Measurements from ENCODE around the gene BHLHA15. TPM values are rescaled to one million over a fixed set of nuclear protein-coding genes. Genes with fewer than 3 reads are reported as not detected.

The BHLHA15 gene
- polyA plus RNA-seq, 3 donors: not detected

DNA sequence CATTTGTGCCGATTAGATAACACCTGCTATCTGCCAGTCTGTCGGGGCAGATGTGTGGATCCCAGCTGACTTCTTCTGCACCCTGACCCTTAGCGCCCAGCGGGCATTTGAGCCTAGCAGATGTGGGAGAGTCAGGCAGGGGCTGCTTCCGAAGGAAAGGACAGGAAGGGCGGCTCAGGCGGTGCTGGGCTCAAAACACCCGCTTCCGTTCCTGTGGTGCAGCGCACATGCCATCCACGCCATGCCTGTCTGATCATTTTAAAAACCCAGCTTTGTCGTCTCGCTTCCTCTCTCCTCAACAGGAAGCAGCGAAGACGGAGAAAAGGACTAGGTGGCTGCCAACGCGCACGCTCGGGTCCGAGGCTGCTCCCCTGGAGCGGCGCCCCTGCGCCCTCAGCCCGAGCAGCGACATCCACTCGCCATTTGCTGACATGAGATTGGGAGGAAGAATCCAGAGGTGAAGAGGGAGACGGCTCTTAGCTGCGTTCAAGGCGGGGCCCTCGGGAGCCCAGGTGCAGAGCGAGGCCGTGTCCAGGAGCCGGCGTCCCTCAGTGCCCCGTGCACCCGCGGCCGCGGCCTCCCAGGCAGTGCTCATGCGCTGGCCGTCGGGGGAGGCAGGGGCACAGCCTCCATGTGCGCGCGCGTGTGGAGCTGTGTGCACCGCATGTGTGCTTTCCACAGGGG lies 5.9 kb upstream of the BHLHA15 start:
- Mint-ChIP-seq H3K9me3 (peaks cover 0 to 10% (median 5%) of the 10 kb centered on the region in 7 donors), H3K36me3 (peaks cover 65 to 76% of the 10 kb centered on the region in 2 donors), H3K4me1 (peaks cover 12% of the 10 kb centered on the region), H3K27me3 (ENCODE audit: low read depth in 3 of 3) (peaks cover 23 to 40% (median 23%) of the 10 kb centered on the region in 3 donors), H3K4me3 (no peak overlapping the region), H3K27ac (no peak overlapping the region)
- H4K20me1 ChIP-seq (ENCODE audit: insufficient read depth, low read length): peaks cover 44% of the 10 kb centered on the region
- no peaks in the 10 kb centered on the region for H3K9me3 ChIP-seq (replicated peaks in 1 of 2; ENCODE audit: control insufficient read depth in 1 of 2, insufficient read depth in 1 of 2, low read length in 2 of 2)
- H2AFZ ChIP-seq (ENCODE audit: insufficient read depth, low read depth, low read length, poor library complexity, severe bottlenecking): no peak overlapping the region
- H3K27ac ChIP-seq (ENCODE audit: low read depth in 1 of 2, low read length in 2 of 2): no peak overlapping the region
- no peak for DNase-seq
- no peak overlapping the region for H3K4me2 ChIP-seq (replicated peaks; ENCODE audit: extremely low read depth, low read length, poor library complexity, severe bottlenecking)
- no peaks in the 10 kb centered on the region for H3K79me2 ChIP-seq (ENCODE audit: insufficient read depth, low read length)
- no peak overlapping the region for H3K9ac ChIP-seq (ENCODE audit: insufficient read depth, low read length, poor library complexity, severe bottlenecking)
- H3K4me3 ChIP-seq (replicated peaks in 1 of 3; ENCODE audit: low read depth in 2 of 3, low read length in 3 of 3): no peak overlapping the region
- TF ChIP-seq, protein P1, sequence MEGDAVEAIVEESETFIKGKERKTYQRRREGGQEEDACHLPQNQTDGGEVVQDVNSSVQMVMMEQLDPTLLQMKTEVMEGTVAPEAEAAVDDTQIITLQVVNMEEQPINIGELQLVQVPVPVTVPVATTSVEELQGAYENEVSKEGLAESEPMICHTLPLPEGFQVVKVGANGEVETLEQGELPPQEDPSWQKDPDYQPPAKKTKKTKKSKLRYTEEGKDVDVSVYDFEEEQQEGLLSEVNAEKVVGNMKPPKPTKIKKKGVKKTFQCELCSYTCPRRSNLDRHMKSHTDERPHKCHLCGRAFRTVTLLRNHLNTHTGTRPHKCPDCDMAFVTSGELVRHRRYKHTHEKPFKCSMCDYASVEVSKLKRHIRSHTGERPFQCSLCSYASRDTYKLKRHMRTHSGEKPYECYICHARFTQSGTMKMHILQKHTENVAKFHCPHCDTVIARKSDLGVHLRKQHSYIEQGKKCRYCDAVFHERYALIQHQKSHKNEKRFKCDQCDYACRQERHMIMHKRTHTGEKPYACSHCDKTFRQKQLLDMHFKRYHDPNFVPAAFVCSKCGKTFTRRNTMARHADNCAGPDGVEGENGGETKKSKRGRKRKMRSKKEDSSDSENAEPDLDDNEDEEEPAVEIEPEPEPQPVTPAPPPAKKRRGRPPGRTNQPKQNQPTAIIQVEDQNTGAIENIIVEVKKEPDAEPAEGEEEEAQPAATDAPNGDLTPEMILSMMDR (IDR thresholded peaks at IDR 0.05): no peak
- intact Hi-C loops (cut with micrococcal nuclease): no loop called here
- peaks cover 22 to 47% of the 10 kb centered on the region in 2 donors for H3K36me3 ChIP-seq (replicated peaks in 1 of 2; ENCODE audit: control insufficient read depth in 1 of 2, insufficient read depth in 2 of 2, low read length in 2 of 2)
- peaks cover 0 to 21% of the 10 kb centered on the region in 2 donors for H3K27me3 ChIP-seq (ENCODE audit: control insufficient read depth in 2 of 2, insufficient read depth in 2 of 2, low read length in 2 of 2)
- peaks cover 14% of the 10 kb centered on the region in 2 donors for H3K4me1 ChIP-seq (ENCODE audit: control insufficient read depth in 1 of 2, insufficient read depth in 2 of 2, low read length in 2 of 2)
- WGBS (ENCODE audit: insufficient coverage): 97% methylated on average over 47 of the region's 47 CpGs

DNA sequence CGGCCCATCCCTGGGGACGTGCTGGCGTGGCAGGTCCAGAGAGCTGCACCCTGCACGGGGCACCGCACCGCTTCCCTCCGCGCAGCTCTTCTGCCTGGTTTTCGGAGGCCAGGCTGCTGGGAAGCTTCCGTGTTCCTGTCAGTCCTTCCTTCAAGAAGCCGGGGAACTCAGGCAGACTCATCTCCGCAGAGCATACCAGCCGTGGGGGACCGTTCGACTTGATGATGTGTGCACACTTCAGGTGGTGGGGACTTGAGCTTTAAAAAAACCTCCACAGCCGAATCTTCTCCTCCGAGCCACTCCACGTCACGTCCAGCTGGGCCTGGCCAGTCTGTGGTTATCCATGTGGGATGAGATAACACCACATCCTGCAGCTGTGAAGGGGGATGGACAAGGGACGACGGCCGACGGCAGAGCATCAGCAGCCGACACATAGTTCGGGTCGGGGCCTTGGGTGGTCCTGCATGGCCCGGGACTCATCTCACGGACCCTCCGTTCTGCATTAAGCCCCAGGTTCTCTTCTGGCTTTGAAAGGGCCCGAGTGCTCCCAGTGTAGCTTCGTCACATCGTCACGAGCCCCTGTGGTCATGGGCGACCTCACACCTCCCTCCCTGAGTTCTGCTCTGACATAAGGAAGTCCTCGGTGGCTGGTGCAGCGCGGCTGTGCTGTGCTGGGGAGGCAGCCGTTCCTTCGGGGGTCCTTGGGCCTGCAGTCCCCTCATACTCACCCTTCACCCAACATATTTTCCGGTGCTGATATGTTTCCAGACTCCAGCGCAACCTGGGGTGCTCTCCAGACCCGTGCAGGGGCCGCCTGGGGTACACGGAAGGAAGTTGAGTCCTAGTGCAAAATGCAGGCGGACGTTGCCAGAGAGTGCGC lies 4.5 kb upstream of the BHLHA15 start:
- Histone ChIP-seq H3K4me1 (ENCODE audit: control insufficient read depth in 1 of 2, insufficient read depth in 2 of 2, low read length in 2 of 2) (peaks cover 14% of the 10 kb centered on the region in 2 donors), H3K36me3 (replicated peaks in 1 of 2; ENCODE audit: control insufficient read depth in 1 of 2, insufficient read depth in 2 of 2, low read length in 2 of 2) (peaks cover 22 to 47% of the 10 kb centered on the region in 2 donors), H3K9ac (ENCODE audit: insufficient read depth, low read length, poor library complexity, severe bottlenecking) (no peak overlapping the region), H2AFZ (ENCODE audit: insufficient read depth, low read depth, low read length, poor library complexity, severe bottlenecking) (no peak overlapping the region), H4K20me1 (ENCODE audit: insufficient read depth, low read length) (peaks cover 30% of the 10 kb centered on the region), H3K27ac (ENCODE audit: low read depth in 1 of 2, low read length in 2 of 2) (no peak overlapping the region), H3K4me2 (replicated peaks; ENCODE audit: extremely low read depth, low read length, poor library complexity, severe bottlenecking) (no peak overlapping the region), H3K4me3 (replicated peaks in 1 of 3; ENCODE audit: low read depth in 2 of 3, low read length in 3 of 3) (no peak overlapping the region), H3K9me3 (replicated peaks in 1 of 2; ENCODE audit: control insufficient read depth in 1 of 2, insufficient read depth in 1 of 2, low read length in 2 of 2) (no peaks in the 10 kb centered on the region), H3K79me2 (ENCODE audit: insufficient read depth, low read length) (no peaks in the 10 kb centered on the region), H3K27me3 (ENCODE audit: control insufficient read depth in 2 of 2, insufficient read depth in 2 of 2, low read length in 2 of 2) (peaks cover 0 to 22% of the 10 kb centered on the region in 2 donors)
- H3K27ac Mint-ChIP-seq: peak overlapping the region in 1 of 7 donors; percentile 54
- WGBS (ENCODE audit: insufficient coverage): 97% methylated on average over 42 of the region's 47 CpGs
- TF ChIP-seq, protein P1 (IDR thresholded peaks at IDR 0.05): no peak
- peaks cover 13% of the 10 kb centered on the region for H3K4me1 Mint-ChIP-seq
- H3K36me3 Mint-ChIP-seq: peaks cover 57 to 68% of the 10 kb centered on the region in 2 donors
- H3K9me3 Mint-ChIP-seq: peaks cover 1 to 13% (median 5%) of the 10 kb centered on the region in 7 donors
- intact Hi-C loops (cut with micrococcal nuclease): no loop called here
- H3K4me3 Mint-ChIP-seq: no peak overlapping the region
- peaks cover 20 to 42% (median 22%) of the 10 kb centered on the region in 3 donors for H3K27me3 Mint-ChIP-seq (ENCODE audit: low read depth in 3 of 3)
- DNase-seq: peak in 1 of 3 donors; percentile 1
